Glutamatergic neuron (in vitro differentiated cells): ENCODE results near the gene CNOT3. TPM values are rescaled to one million over a fixed set of nuclear protein-coding genes. Genes with fewer than 3 reads are reported as not detected.

Experiments
- DNase-seq: peaks from one replicate; pipeline ENCODE4 v3.0.0; 2022
- H3K27ac Mint-ChIP-seq: one replicate; pipeline ENCODE4 v1.8.0; 2020; ENCODE audit warnings: mild to moderate bottlenecking, mixed read lengths, inconsistent platforms; ENCODE audit not compliant: unreplicated experiment
- H3K27me3 Mint-ChIP-seq: one replicate; pipeline ENCODE4 v1.8.0; 2020; ENCODE audit warnings: mild to moderate bottlenecking, moderate library complexity, mixed read lengths, inconsistent platforms; ENCODE audit not compliant: unreplicated experiment
- H3K36me3 Mint-ChIP-seq: one replicate; pipeline ENCODE4 v1.8.0; 2020; ENCODE audit warnings: mild to moderate bottlenecking, mixed read lengths, inconsistent platforms; ENCODE audit not compliant: unreplicated experiment
- H3K4me1 Mint-ChIP-seq: one replicate; pipeline ENCODE4 v1.8.0; 2020; ENCODE audit warnings: mild to moderate bottlenecking, low read depth, mixed read lengths, inconsistent platforms; ENCODE audit not compliant: unreplicated experiment
- H3K4me3 Mint-ChIP-seq: one replicate; pipeline ENCODE4 v1.8.0; 2020; ENCODE audit warnings: mild to moderate bottlenecking, mixed read lengths, inconsistent platforms; ENCODE audit not compliant: unreplicated experiment
- H3K9me3 Mint-ChIP-seq: one replicate; pipeline ENCODE4 v1.8.0; 2020; ENCODE audit warnings: mild to moderate bottlenecking, moderate library complexity, mixed read lengths, inconsistent platforms; ENCODE audit not compliant: unreplicated experiment
- total RNA-seq: library from RNA; stranded (reverse); fragmentation: NEBNext Ultra II Directional; extraction: Animal tissue kit (Norgen Biotek cat#: 25700); gene quantifications from one replicate; pipeline ENCODE4 v1.2.1, GENCODE V29; 2021; ENCODE audit not compliant: unreplicated experiment
- TF ChIP-seq, protein P1 (sequence below): fragments of 200-600 bp; sonication (generic); IDR thresholded peaks from one replicate; pipeline ENCODE4 v1.5.0; 2021; ENCODE audit not compliant: partially characterized antibody, unreplicated experiment

Gene CNOT3
- total RNA-seq, 1 donor from 2014 or later = 56.9 TPM

DNA sequence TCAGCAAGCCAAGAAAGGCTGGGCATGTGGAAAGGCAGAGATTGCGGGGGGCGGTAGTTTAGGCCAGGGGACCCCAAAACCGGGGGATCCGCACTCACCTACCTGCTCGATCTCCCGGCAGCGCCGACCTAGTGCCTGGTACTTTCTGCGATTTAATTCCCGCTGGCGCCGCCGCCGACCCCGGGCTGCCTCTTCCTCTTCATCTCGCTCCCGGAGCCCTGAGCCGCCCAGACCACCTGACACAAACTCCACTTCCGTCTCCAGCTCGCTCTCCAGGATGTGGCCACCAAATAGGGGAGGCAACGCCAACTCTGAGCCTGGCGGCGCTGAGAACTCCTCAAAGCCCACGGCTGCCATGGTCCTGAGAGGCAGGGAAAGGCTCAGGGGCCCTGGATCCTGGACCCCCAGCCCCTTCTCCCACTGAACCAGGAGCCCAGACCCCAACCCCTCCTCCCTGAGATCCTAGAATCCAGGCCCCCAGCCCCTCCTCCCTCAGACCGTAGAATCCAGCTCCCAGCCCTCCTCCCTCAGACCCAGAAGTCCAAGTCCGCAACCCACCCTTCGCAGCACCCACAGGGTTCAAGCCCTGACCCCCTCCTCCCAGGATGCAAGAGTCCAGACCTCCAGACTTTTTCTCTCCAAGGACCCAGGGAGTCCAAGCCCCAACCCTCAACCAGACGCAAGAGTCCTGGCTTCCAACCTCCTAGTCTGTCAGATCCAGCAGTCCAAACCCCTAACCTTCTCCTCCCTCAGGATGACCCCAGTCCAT, 23.0 kb upstream of the CNOT3 start:
- Mint-ChIP-seq H3K27ac (peak overlapping the region; percentile 76), H3K4me3 (peak overlapping the region; percentile 96), H3K36me3 (peaks cover 8% of the 10 kb centered on the region), H3K4me1 (peaks cover 10% of the 10 kb centered on the region), H3K9me3 (peaks cover 17% of the 10 kb centered on the region), H3K27me3 (peaks cover 15% of the 10 kb centered on the region)
- DNase-seq = no peak
- TF ChIP-seq, protein P1, sequence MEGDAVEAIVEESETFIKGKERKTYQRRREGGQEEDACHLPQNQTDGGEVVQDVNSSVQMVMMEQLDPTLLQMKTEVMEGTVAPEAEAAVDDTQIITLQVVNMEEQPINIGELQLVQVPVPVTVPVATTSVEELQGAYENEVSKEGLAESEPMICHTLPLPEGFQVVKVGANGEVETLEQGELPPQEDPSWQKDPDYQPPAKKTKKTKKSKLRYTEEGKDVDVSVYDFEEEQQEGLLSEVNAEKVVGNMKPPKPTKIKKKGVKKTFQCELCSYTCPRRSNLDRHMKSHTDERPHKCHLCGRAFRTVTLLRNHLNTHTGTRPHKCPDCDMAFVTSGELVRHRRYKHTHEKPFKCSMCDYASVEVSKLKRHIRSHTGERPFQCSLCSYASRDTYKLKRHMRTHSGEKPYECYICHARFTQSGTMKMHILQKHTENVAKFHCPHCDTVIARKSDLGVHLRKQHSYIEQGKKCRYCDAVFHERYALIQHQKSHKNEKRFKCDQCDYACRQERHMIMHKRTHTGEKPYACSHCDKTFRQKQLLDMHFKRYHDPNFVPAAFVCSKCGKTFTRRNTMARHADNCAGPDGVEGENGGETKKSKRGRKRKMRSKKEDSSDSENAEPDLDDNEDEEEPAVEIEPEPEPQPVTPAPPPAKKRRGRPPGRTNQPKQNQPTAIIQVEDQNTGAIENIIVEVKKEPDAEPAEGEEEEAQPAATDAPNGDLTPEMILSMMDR = no peak

DNA sequence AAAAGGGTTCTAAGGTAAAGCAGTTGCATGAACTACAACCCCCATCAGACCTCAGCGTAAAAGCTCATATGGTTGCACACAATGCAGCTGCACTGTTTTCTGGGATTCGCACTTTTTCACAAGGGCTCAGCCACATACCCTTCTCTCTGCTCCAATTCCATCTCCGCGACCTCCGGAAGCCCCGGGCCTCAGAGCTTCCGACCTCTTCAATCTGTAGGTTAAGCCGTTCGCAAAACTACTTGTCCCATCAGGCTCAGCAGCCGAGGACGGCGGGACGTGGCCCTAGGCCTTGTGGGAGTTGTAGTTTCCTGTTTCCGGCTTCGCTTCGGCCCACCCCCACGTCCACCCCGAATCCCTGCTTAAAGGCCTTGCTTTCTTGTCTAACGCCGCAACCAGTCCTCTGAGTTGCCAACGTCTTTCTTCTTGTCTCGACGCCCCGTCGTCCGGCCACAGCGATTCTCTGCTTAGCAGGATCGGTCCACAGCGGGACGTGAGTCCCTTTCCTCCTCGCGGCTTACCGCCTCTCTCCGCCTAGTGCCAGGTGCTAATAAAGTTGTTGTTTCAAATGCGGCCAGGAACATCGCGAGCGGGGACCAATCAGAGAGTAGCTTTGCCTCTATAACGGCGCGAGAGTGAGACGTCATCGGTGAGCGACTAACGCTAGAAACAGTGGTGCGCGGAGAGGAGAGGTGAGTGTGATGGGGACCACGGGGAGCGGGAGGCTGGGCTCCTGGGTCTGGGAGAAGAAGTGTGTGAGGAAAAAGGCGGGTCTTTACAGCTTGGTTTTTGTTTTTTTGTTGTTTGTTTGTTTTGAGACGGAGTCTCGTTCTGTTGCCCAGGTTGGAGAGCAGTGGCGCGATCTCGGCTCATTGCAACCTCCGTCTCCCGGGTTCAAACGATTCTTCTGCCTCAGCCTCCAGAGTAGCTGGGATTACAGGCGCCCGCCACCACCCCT, 22.2 kb upstream of the CNOT3 start, which contains the start of the genes PRPF31 and TFPT:
TSS of gene PRPF31 (plus strand) at position 646 of the 955 bp plus-strand sequence. CDS start 2,525 bp downstream, outside the sequence.
TSS of gene TFPT (minus strand) at position 549 of the 955 bp plus-strand sequence. CDS start at position 161, 388 bp downstream.
- H3K36me3 Mint-ChIP-seq = peaks cover 8% of the 10 kb centered on the region
- H3K9me3 Mint-ChIP-seq = peaks cover 18% of the 10 kb centered on the region
- peak; percentile 94 for DNase-seq
- H3K4me3 Mint-ChIP-seq = peak within 1 kb of the TSS; percentile 96
- peaks cover 10% of the 10 kb centered on the region for H3K4me1 Mint-ChIP-seq
- H3K27ac Mint-ChIP-seq = peak within 1 kb of the TSS; percentile 76
- TF ChIP-seq, protein P1 = no peak
- peaks cover 16% of the 10 kb centered on the region for H3K27me3 Mint-ChIP-seq

DNA sequence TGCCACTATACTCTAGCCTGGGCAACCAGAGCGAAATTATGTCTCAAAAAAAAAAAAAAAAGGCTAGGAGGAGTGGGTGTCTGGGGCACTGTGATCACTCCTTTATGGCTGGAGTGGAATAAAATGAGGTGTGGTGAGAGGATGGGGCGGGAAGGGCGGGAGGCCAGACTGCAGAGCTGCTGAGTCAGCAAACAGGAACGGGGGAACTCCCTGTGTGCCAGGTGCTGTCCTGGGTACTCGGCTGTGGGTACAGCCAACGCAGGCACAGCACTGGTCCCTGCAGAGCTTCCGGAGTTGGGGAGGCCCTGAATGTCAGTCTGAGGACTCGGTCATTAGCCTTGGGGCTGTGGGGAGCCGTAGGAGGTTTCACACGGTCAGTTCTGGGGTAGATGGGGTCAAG, 16.3 kb upstream of the CNOT3 start:
- TF ChIP-seq, protein P1 = no peak

DNA sequence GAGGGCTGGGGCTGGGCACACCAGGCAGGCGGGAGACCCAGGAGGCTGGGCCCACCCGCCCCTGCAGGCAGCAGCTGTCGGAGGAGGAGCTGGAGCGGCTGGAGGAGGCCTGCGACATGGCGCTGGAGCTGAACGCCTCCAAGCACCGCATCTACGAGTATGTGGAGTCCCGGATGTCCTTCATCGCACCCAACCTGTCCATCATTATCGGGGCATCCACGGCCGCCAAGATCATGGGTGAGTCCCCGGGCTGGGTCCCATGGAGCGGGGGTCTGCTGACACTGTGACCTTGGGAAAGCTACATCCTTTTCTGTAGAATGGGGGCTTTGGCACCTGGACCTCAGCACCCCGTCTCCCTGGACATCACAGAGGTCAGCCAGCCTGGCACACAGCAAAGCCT, 13.9 kb upstream of the CNOT3 start:
- TF ChIP-seq, protein P1 = no peak
- peaks cover 3% of the 10 kb centered on the region for H3K27me3 Mint-ChIP-seq
- no peak for DNase-seq
- peaks cover 2% of the 10 kb centered on the region for H3K9me3 Mint-ChIP-seq
- H3K27ac Mint-ChIP-seq = no peak overlapping the region
- no peaks in the 10 kb centered on the region for H3K4me1 Mint-ChIP-seq
- no peak overlapping the region for H3K4me3 Mint-ChIP-seq
- no peaks in the 10 kb centered on the region for H3K36me3 Mint-ChIP-seq

More for the DNA sequence above, 16.3 kb upstream of the CNOT3 start:
- peaks cover 3% of the 10 kb centered on the region for H3K4me1 Mint-ChIP-seq
- no peak for DNase-seq
- H3K9me3 Mint-ChIP-seq = peaks cover 2% of the 10 kb centered on the region
- H3K27me3 Mint-ChIP-seq = peaks cover 6% of the 10 kb centered on the region
- no peak overlapping the region for H3K4me3 Mint-ChIP-seq
- no peak overlapping the region for H3K27ac Mint-ChIP-seq
- no peaks in the 10 kb centered on the region for H3K36me3 Mint-ChIP-seq
